HG02981 (cell line): ENCODE measurements around the gene TM7SF2.

ENCODE experiments used
- ATAC-seq: cut with Tn5 transposase; IDR thresholded peaks from one replicate; pipeline ENCODE4 v1.9.1; 2021; ENCODE audit warnings: mild to moderate bottlenecking, moderate library complexity; ENCODE audit not compliant: unreplicated experiment

TM7SF2 gene

DNA sequence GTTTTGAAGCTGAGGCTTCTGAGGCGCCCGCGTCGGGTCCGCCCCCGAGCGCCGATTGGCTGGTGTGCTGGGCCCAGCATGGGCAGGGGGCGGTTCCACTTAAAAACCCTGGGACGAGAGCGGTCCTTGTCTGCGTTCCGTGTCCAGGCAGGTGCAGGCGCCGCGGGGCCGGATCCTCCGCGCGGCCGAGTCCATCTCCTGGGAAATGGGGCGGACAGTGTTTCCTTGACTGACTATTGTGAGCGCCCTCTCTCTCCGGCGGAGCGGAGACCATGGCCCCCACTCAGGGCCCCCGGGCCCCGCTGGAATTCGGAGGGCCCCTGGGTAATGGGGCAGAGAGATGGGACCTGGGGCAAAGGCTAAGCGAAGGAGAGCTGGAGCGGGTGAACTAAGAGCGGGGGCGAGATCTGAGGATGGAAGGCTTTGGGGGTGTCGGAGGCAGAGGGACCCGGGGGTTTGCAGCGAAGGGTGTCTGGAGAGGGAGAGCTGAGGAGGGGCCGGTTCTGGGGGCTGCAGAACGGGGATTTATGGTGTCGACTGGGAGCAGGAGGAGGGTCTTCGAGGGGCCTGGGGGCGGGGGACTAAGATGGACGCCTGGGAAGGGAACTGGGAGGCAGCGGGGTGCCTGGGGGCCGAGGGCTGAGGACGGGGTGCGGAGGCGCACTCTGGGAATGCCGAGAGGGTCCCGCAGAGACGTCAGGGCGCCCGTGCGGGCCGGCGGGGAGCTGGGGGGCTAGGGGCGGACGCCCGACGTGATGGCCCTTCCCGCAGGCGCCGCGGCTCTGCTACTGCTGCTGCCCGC lies at the start of gene TM7SF2:
Gene TM7SF2 (plus strand): TSS at position 129 of the 802 bp plus-strand sequence. CDS start 144 bp downstream, at position 273.
- ATAC-seq: peak; percentile 60

- ATAC-seq: no peak
These were observed 48.1 kb upstream of the TM7SF2 start for GRCh38 chr11:65063532-65063931.

GRCh38 chr11:65064847-65065240 lies 46.8 kb upstream of the TM7SF2 start:
- ATAC-seq: no peak

DNA sequence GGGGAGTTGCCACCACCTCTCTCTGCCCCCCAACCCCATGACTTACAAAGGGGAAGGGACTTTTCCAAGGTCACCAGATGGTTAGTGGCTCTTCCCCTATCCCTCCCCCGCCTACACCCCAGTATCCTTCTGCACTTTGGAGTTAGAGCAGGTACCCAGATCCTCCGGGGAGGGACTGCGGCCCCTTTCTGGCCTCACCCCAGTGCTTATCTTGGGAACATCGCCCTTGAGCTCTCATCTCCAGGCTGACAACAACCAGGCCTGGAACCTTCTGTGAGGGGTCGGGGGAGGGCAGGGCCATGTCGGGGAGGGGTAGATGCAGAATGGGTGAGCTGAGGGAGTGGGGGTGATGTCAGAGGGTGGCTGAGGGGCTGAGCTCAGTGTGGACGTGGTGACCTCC lies 45.8 kb upstream of the TM7SF2 start:
- no peak for ATAC-seq

DNA sequence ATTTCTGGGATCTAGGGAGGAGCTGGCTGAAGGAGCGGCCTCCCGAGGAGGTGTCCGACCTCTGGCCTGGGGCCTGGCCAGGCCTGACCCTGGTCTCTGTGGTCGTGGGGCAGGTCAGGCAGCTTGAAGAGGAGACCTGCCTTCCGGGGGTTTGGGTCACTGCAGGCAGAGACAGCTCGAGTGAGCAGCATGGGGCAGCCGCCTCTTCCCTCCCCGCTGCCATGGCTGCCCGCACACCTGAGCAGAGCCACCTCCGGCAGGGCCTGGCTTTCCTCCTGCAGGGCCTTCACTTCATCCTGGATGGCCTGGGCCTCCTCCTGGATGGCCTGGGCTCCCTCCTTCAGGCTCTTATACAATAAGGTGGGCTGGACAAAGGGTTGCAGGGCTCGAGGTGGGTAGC lies 45.4 kb upstream of the TM7SF2 start:
- no peak for ATAC-seq

DNA sequence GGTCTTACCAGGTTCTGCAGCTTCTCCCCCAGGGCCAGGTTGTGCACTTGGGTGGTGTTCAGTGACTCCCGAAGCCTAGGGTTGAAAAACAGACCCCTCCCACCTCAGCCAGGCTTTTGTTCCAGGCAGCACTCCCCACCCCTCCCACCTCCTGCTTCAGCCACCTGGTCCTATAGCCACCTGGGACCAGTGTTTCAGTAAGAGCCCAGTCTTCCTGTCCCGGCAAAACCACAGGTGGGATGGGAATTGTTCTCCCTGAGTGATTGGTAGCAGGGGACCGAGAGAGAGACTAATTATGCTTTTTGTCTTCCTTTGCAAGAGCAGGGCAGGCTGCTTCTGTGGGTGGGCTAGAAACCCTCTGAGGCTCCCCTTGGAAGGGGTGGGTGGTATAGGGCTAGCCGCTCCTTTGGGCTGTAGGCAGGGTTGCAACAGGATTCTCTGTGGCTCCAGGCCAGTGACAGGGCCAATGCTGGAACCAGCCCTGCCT lies 44.8 kb upstream of the TM7SF2 start:
- ATAC-seq: no peak

- no peak for ATAC-seq
These were observed 44.2 kb upstream of the TM7SF2 start for GRCh38 chr11:65067446-65067845.

DNA sequence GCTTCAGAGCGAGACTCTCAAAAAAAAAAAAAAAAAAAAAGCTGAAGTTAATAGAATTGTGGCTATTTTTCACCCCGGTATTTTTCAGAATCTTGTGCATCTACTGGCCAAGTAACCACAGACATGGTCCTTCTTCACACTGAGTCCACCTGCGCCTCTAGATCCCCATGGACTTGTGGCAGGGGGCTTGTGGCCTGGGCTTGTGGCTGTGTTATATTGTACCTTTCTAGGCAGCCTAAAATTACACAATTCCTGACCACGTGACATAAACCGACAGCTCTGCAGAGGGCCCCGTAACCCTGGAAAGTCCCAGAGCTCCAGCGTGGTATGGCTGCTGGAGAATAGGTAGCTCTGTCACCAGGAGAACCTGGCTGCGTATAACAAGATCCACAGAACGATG lies 42.5 kb upstream of the TM7SF2 start:
- no peak for ATAC-seq

DNA sequence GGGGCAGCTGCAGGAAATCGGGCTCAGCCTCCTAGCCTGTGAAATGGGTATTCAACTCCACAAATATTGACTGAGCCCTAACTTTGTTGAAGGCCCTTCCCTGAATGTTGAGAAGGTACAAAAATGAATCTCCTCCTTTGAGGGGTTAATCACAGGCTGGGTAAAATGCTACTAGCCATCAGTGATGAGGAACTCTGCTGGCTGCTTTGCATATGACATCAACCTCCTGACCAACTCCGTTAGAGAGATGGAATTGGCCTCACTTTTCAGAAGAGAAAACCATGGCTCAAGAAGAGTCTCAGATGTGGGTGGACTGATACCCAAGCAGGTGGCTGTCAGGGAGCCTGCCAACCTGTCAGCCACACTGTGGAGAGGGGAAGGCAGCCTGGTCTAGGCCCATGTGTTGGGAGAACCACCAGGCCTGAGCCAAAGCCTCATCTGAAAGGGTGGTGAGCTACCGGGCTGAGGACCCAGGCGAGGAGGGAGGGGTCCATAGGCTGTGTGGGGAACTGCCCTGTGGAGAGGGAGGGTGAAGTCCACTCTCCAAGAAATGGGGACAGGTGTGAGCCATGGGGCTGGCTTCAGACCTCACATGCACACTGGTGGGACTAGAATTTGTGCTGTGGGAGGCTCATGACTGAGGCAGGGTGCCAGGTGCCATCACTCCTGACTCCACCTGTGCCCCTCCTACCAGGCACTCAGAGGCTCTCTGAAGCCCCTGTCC lies 39.6 kb upstream of the TM7SF2 start:
- ATAC-seq: no peak

DNA sequence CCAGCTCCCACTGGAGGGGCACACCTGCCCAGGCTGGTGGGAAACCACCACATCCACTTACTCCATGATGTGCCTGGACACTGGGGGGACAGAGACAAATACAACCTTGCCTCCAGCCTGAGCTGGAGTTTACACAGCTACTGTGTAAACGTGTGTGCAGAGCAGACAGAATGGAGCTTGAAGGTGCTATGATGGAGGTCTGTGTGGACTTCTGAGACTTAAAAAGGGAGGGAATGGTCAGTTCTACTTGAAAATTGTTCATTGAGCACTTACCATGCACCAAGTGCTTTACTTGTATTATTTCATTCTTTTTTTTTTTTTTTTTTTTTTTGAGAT lies 39.1 kb upstream of the TM7SF2 start:
- ATAC-seq: no peak

- no peak for ATAC-seq
These were observed 34.2 kb upstream of the TM7SF2 start for GRCh38 chr11:65077451-65077850.

DNA sequence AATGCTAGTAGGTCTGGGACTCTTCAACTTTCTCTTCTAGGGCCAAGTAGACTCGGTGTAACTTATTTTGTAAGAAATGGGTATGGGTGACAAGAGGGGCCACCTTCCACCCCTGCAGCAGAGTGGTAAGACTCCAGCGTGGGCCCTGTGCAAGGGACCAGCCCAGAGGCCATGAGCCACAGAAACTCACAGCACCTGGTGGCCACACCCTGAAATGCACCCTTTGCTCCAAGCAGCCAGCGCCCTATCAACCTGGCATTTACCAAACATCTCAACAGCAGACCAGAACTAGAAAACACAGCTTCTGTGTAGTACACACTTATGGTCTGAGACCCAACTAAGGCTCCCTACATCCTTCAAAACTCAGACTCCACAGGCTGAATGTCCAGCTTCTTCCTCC lies 33.5 kb upstream of the TM7SF2 start:
- no peak for ATAC-seq

GRCh38 chr11:65078786-65079342 lies 32.8 kb upstream of the TM7SF2 start:
- no peak for ATAC-seq

DNA sequence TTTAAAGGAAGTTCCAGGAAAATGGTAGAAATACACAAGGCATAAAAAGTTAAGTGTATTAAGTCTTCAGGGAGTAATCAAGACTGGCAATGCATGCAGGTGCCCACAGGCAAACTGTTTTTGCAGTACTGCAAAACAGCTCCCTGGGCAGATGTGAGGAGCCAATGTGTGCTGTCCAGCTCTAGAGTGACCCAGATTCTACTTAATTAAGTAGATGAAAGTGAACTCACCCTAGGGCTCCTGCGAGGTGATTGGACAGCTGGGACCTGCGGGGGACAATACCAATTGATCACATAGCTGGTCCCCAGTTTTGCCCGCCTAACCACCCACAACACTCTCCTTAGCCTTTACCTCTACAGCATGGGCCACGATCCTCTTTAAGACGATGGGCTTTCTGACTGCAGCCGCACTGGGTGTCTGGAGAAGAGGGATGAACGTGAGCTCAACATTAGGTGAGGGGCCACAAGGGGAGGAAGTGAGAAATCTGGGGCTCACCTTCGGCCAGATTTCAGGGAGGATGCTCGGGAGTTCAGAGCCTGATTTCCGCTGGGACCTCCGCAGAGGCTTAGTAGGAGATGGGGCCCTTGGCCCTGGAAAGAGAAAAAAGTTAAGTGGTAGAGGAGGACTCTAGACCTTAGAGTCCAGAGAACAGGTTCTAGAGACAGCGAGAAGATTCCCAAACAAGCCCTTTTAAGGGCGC lies 28.4 kb upstream of the TM7SF2 start:
- no peak for ATAC-seq

- peak; percentile 67 for ATAC-seq
These were observed 27.7 kb upstream of the TM7SF2 start, which contains the start of the genes CDCA5 and ZFPL1 for GRCh38 chr11:65083834-65084597. TSS of gene CDCA5 (minus strand) at chr11:65084040. CDS start at chr11:65083978, 62 bp downstream. TSS of gene ZFPL1 (plus strand) at chr11:65084222. CDS start at chr11:65084699, 477 bp downstream.

DNA sequence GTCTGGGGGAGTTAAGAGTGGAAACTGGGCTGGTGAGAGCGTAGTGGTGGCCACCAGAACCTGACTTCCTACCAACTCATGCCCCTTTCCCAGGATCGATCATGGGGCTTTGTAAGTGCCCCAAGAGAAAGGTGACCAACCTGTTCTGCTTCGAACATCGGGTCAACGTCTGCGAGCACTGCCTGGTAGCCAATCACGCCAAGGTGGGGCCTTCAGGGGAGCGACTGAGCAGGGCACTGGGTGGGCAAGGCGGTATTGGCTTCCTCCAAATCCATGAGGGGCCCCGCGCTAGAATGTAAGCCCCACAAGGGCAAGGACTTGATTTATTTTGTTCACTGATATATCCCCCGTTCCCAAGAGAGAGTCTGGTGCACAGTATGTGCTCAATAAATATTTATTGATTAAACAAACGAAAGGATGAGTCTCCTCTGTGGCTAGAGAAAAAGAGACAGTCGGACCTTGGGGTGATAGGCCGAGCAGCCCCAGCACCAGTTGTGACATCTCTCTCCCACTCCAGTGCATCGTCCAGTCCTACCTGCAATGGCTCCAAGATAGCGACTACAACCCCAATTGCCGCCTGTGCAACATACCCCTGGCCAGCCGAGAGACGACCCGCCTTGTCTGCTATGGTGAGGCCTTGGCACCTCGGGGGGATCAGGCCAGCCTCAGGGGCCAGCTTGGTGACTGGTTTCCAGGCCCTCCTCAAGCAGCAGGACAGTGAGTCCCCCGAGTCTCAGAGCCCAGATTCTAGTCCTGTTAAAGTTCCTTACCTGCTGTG lies 26.9 kb upstream of the TM7SF2 start:
- ATAC-seq: no peak

DNA sequence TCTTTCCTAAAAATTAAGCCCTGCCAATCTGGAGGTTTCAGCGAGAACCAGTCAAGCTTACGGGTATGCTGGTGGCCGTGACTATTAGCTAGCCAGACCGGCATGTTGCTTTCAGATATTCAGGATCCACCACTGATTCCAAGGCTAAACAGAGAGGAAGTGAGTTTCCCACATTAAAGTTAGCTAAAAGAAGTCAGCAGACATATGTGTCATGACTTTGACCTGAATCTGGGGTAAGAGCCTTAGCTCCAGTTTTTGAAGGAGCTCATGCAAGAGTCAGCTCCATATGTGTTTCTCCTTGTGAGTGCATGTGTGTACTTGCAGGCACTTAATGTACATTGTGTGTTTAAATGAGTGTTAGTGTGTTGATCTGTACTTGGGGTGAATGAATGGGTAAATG lies 26.2 kb upstream of the TM7SF2 start:
- ATAC-seq: no peak

- ATAC-seq: no peak
These were observed 24.9 kb upstream of the TM7SF2 start for GRCh38 chr11:65086809-65087208.

- ATAC-seq: no peak
These were observed 24.5 kb upstream of the TM7SF2 start for GRCh38 chr11:65087216-65087615.

GRCh38 chr11:65087827-65088226 lies 23.8 kb upstream of the TM7SF2 start:
- no peak for ATAC-seq
